Measurements from ENCODE around the gene RAB15. TPM values are rescaled to one million over a fixed set of nuclear protein-coding genes. Genes with fewer than 3 reads are reported as not detected.

The RAB15 gene
- total RNA-seq, 4 donors from 2014 or later = 11.6 to 50.9 (median 19.4) TPM

- Histone ChIP-seq H3K9me3 (no peaks in the 10 kb centered on the region), H3K4me3 (no peak overlapping the region), H3K27ac (no peak overlapping the region), H3K36me3 (peaks cover 0 to 21% (median 0%) of the 10 kb centered on the region in 4 donors), H3K4me1 (peaks cover 16 to 63% (median 23%) of the 10 kb centered on the region in 4 donors), H3K27me3 (no peaks in the 10 kb centered on the region)
- intact Hi-C loops (cut with DNase I; ENCODE audit: low total_unique reads) (no loop called here), in situ Hi-C loops (cut with MboI; ENCODE audit: low pct_ligation_motif_present in 1 of 4, low pct_unique_long_range_greater_than_20kb in 1 of 4, low sequenced_read_pairs in 3 of 4) (no loop called here)
- TF ChIP-seq POLR2A (IDR thresholded peaks at IDR 0.05) (no peak), EP300 (IDR thresholded peaks at IDR 0.05; ENCODE audit: low read depth) (no peak), CTCF (IDR thresholded peaks at IDR 0.05) (no peak), POLR2AphosphoS5 (IDR thresholded peaks at IDR 0.05) (no peak)
- DNase-seq = no peak
Observed at GRCh38 chr14:64932231-64932630, 39.9 kb downstream of the RAB15 start.

- peak overlapping the region; percentile 18 to 57 (median 53) for H3K27ac ChIP-seq
- peaks cover 0 to 28% (median 2%) of the 10 kb centered on the region in 4 donors for H3K36me3 ChIP-seq
- 88 to 98% methylated on average over 2 of the region's 2 CpGs for WGBS, 2 donors (ENCODE audit: low coverage in 1 of 2)
Observed at GRCh38 chr14:64931123-64931522, 41.0 kb downstream of the RAB15 start.

GRCh38 chr14:64930085-64930843 is 41.9 kb downstream of the RAB15 start:
- in situ Hi-C loops (cut with MboI; ENCODE audit: low pct_ligation_motif_present in 1 of 4, low pct_unique_long_range_greater_than_20kb in 1 of 4, low sequenced_read_pairs in 3 of 4) = no loop called here
- WGBS, 2 donors (ENCODE audit: low coverage in 1 of 2) = 48 to 53% methylated on average over 3 of the region's 3 CpGs
- peaks cover 0 to 35% (median 4%) of the 10 kb centered on the region in 4 donors for H3K36me3 ChIP-seq
- peak overlapping the region; percentile 38 to 57 (median 53) for H3K27ac ChIP-seq
- TF ChIP-seq POLR2A (IDR thresholded peaks at IDR 0.05) (no peak), CTCF (IDR thresholded peaks at IDR 0.05) (no peak), EP300 (IDR thresholded peaks at IDR 0.05; ENCODE audit: low read depth) (no peak), POLR2AphosphoS5 (IDR thresholded peaks at IDR 0.05) (no peak)
- H3K4me3 ChIP-seq = no peak overlapping the region
- no peak for DNase-seq
- H3K4me1 ChIP-seq = peaks cover 15 to 49% (median 23%) of the 10 kb centered on the region in 4 donors
- H3K9me3 ChIP-seq = no peaks in the 10 kb centered on the region
- H3K27me3 ChIP-seq = no peaks in the 10 kb centered on the region
- intact Hi-C loops (cut with DNase I; ENCODE audit: low total_unique reads) = no loop called here

More at GRCh38 chr14:64931123-64931522, 41.0 kb downstream of the RAB15 start:
- no peaks in the 10 kb centered on the region for H3K27me3 ChIP-seq
- TF ChIP-seq POLR2AphosphoS5 (IDR thresholded peaks at IDR 0.05) = no peak
- TF ChIP-seq EP300 (IDR thresholded peaks at IDR 0.05; ENCODE audit: low read depth) = no peak
- TF ChIP-seq POLR2A (IDR thresholded peaks at IDR 0.05) = no peak
- no peak for TF ChIP-seq CTCF (IDR thresholded peaks at IDR 0.05)
- in situ Hi-C loops (cut with MboI; ENCODE audit: low pct_ligation_motif_present in 1 of 4, low pct_unique_long_range_greater_than_20kb in 1 of 4, low sequenced_read_pairs in 3 of 4) = no loop called here
- peaks cover 16 to 55% (median 23%) of the 10 kb centered on the region in 4 donors for H3K4me1 ChIP-seq
- intact Hi-C loops (cut with DNase I; ENCODE audit: low total_unique reads) = no loop called here
- no peaks in the 10 kb centered on the region for H3K9me3 ChIP-seq
- DNase-seq = no peak
- H3K4me3 ChIP-seq = no peak overlapping the region

GRCh38 chr14:64929014-64929359 is 43.1 kb downstream of the RAB15 start:
- DNase-seq = no peak
- Histone ChIP-seq H3K36me3 (peaks cover 0 to 43% (median 10%) of the 10 kb centered on the region in 4 donors), H3K4me1 (peaks cover 13 to 41% (median 23%) of the 10 kb centered on the region in 4 donors), H3K9me3 (no peaks in the 10 kb centered on the region), H3K4me3 (no peak overlapping the region), H3K27me3 (no peaks in the 10 kb centered on the region), H3K27ac (peak overlapping the region; percentile 8 to 57 (median 29))
- WGBS, 2 donors (ENCODE audit: low coverage in 1 of 2) = 96 to 98% methylated on average over 3 of the region's 3 CpGs
- TF ChIP-seq EP300 (IDR thresholded peaks at IDR 0.05; ENCODE audit: low read depth) = no peak
- no peak for TF ChIP-seq POLR2A (IDR thresholded peaks at IDR 0.05)
- no peak for TF ChIP-seq CTCF (IDR thresholded peaks at IDR 0.05)
- no peak for TF ChIP-seq POLR2AphosphoS5 (IDR thresholded peaks at IDR 0.05)
- in situ Hi-C loops (cut with MboI; ENCODE audit: low pct_ligation_motif_present in 1 of 4, low pct_unique_long_range_greater_than_20kb in 1 of 4, low sequenced_read_pairs in 3 of 4) (no loop called here), intact Hi-C loops (cut with DNase I; ENCODE audit: low total_unique reads) (no loop called here)

Data from transverse colon (tissue), 4 donors.